GM06990 (cell line): ENCODE measurements around the gene CLASP1.
A peak's percentile ranks its signal among the peaks of the same experiment; 100 is the strongest.
"Not testable (repeated sequence)": the region's sequence is repeated elsewhere in the genome, so short reads cannot be mapped to it uniquely, and the experiment has no call there.

Experiments
- DNase-seq: peaks from one replicate; pipeline ENCODE4 v3.0.0-alpha.2; 2011; ENCODE audit not compliant: insufficient read length; ENCODE audit errors: extremely low read depth
- H3K27me3 ChIP-seq: replicated peaks from 2 replicates; pipeline ENCODE4 v1.6.0; 2011; ENCODE audit warnings: low read length; ENCODE audit not compliant: control insufficient read depth, insufficient read depth
- H3K36me3 ChIP-seq: 2 replicates; pipeline ENCODE4 v1.5.1; 2011; ENCODE audit warnings: low read length; ENCODE audit not compliant: control insufficient read depth, insufficient read depth
- H3K4me3 ChIP-seq: replicated peaks from 2 replicates; pipeline ENCODE4 v1.5.1; 2011; ENCODE audit warnings: low read depth, mild to moderate bottlenecking, control low read depth, low read length
- TF ChIP-seq, protein P1 (sequence below): IDR thresholded peaks from 2 replicates; pipeline ENCODE4 v1.5.1; 2011; ENCODE audit warnings: low read length, control low read depth, mild to moderate bottlenecking, inconsistent platforms; ENCODE audit not compliant: insufficient read depth, poor library complexity, severe bottlenecking

Gene CLASP1

DNA sequence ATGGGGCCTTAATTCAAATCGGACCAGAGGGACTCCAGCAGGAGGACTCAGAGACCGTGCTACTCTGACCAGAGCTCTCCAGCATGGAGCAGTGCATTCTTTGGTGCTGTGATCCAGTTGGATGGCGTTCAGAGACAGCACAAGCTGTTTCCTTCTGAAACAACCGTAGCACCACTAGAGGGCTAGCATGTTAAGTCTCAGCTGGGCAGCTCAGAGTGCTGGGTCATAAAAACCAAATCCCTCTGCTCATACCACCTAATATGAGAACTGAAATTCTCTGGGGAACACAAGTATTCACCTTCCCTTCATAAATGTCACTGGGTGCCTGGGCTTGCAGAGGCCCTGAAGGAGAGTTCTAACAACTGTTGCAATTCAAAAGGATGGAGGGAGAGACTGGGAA, 266.5 kb downstream of the CLASP1 start:
- no peak for DNase-seq
- H3K4me3 ChIP-seq, result no peak overlapping the region
- peaks cover 22% of the 10 kb centered on the region for H3K36me3 ChIP-seq
- TF ChIP-seq, protein P1, sequence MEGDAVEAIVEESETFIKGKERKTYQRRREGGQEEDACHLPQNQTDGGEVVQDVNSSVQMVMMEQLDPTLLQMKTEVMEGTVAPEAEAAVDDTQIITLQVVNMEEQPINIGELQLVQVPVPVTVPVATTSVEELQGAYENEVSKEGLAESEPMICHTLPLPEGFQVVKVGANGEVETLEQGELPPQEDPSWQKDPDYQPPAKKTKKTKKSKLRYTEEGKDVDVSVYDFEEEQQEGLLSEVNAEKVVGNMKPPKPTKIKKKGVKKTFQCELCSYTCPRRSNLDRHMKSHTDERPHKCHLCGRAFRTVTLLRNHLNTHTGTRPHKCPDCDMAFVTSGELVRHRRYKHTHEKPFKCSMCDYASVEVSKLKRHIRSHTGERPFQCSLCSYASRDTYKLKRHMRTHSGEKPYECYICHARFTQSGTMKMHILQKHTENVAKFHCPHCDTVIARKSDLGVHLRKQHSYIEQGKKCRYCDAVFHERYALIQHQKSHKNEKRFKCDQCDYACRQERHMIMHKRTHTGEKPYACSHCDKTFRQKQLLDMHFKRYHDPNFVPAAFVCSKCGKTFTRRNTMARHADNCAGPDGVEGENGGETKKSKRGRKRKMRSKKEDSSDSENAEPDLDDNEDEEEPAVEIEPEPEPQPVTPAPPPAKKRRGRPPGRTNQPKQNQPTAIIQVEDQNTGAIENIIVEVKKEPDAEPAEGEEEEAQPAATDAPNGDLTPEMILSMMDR, result peak; percentile 41
- H3K27me3 ChIP-seq, result no peaks in the 10 kb centered on the region

DNA sequence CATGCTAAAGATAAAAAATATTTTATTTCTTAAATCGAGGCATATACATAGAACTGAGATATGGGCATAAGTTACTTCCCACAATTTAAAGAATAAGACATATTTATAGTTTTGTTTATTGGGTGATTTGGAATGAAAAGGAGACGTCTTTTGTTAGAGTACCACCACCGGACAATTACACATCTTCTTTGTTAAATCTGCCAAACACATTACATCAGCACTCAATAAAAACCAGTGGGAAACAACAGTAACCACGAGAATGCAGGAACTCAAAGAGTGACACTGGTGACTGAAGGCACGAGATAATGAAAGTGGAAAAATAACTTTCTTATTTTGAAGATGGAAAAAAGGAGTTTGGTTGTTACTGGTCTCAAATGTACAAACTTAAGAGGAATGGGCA, 271.6 kb downstream of the CLASP1 start:
- TF ChIP-seq, protein P1, result no peak
- Histone ChIP-seq H3K36me3 (peaks cover 18% of the 10 kb centered on the region), H3K27me3 (no peaks in the 10 kb centered on the region), H3K4me3 (no peak overlapping the region)
- no peak for DNase-seq

DNA sequence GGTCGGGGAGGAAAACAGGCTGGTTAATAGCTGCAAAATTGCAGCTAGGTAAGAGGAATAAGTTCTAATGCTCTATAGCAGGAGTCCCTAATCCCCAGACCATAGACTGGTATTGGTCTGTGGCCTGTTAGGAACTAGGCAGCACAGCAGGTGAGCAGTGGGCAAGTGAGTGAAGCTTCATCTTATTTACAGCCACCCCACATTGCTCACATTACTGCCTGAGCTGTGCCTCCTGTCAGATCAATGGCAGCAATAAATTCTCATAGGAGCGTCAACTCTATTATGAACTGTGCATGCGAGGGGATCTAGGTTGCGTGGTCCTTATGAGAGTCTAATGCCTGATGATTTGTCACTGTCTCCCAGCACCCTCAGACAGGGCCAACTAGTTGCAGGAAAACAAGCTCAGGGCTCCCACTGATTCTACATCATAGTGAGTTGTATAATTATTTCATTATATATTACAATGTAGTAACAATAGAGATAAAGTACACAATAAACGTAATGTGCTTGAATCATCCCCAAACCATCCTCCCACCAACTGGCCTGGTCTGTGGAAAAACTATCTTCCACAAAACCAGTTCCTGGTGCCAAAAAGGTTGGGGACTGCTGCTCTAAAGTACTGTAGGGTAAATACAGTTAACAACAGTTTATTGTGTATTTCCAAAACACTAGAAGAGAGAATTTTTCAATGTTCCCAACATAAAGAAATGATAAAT, 272.6 kb downstream of the CLASP1 start:
- H3K4me3 ChIP-seq, result no peak overlapping the region
- no peaks in the 10 kb centered on the region for H3K27me3 ChIP-seq
- TF ChIP-seq, protein P1, result no peak
- DNase-seq, result no peak
- peaks cover 10% of the 10 kb centered on the region for H3K36me3 ChIP-seq

DNA sequence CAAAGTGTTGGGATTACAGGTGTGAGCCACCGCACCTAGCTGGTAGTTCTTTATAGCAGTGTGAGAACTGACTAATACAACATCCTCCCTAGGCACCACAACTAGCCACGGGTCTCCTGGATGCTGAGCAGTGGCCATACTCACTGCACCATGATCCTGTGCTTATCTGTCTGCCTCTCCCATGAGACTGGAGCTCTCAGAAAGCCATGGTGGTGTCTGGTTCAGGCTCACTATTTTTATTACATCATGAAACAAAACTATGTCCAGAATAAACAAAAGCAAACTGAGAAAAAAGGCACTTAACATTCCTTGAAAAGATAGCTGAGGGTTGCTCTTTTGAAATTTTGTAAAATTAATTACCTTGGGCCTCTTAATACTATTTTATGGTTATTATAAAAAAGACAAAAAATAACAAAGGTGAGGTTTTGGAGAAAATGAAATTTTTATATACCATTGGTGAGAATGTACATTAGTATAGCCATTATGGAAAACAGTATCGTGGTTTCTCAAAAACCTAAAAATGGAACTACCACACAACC, 273.6 kb downstream of the CLASP1 start:
- peaks cover 8% of the 10 kb centered on the region for H3K36me3 ChIP-seq
- TF ChIP-seq, protein P1, result no peak
- H3K4me3 ChIP-seq, result no peak overlapping the region
- no peak for DNase-seq
- no peaks in the 10 kb centered on the region for H3K27me3 ChIP-seq

DNA sequence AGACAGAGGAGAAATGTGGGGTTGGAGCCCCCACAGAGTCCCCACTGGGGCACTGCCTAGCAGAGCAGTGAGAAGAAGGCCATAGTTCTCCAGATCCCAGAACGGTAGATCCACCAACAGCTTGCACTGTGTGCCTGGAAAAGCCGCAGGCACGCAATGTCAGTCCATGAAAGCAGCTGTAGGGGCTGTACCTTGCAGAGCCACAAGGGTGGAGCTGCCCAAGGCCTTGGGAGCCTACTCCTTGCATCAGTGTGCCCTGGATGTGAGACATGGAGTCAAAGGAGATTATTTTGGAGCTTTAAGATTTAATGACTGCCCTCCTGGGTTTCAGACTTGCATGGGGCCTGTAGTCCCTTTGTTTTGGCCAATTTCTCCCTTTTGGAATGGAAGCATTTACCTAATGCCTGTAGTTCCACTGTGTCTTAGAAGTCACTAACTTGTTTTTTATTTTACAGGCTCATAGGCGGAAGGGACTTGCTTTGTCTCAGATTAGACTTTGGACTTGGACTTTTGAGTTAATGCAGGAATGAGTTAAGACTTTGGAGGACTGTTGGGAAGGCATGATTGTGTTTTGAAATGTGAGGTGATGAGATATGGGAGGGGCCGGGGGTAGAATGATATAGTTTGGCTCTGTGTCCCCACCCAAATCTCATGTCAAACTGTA, 274.7 kb downstream of the CLASP1 start:
- not testable (repeated sequence) for DNase-seq, H3K36me3 ChIP-seq, H3K4me3 ChIP-seq, H3K27me3 ChIP-seq

DNA sequence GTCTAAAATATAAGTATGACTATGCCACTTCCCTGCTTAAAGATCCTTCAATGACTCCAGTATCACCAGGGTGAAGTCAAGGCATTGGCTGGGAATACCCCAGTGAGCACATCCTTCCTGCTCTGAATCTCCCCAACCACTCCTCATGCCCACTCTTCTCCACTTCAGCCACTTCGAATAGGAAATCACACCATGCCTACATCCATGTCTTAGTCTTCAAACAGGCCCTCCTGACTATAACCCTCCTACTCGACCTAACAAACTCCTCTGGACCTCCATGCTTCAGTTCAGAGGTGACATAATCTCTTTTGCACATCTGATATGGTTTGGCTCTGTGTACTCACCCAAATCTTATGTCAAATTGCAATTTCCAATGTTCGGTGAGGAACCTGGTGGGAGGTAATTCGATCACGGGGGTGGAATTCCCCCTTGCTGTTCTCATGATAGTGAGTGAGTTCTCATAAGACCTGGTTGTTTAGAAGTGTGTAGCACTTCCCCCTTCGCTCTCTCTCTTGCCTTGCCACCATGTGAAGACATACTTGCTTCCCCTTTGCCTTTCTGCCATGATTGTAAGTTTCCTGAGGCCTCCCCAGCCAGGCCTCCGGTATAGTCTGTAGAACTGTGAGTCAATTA, 276.4 kb downstream of the CLASP1 start:
- Histone ChIP-seq H3K4me3 (no peak overlapping the region), H3K36me3 (peaks cover 8% of the 10 kb centered on the region), H3K27me3 (no peaks in the 10 kb centered on the region)
- TF ChIP-seq, protein P1, result no peak
- DNase-seq, result no peak
